Body of pancreas (tissue), 4 donors: ENCODE results near the gene TPCN2.

Experiments
- POLR2A ChIP-seq, 3 donors: fragments of 450-650 bp; IDR thresholded peaks; one replicate each; pipeline ENCODE4 v1.6.1; 2016; ENCODE audit warnings: antibody characterized with exemption in 3 of 3, mild to moderate bottlenecking in 2 of 3
- TF ChIP-seq, protein P1 (sequence below), 7 experiments: fragments of 450-650 bp in 4 of 7; fragments of 200-600 bp in 3 of 7; sonication (generic) in 3 of 7; IDR thresholded peaks; one replicate each; pipeline ENCODE4 v1.5.1; 2016 to 2019; ENCODE audit warnings: antibody characterized with exemption in 7 of 7

DNA sequence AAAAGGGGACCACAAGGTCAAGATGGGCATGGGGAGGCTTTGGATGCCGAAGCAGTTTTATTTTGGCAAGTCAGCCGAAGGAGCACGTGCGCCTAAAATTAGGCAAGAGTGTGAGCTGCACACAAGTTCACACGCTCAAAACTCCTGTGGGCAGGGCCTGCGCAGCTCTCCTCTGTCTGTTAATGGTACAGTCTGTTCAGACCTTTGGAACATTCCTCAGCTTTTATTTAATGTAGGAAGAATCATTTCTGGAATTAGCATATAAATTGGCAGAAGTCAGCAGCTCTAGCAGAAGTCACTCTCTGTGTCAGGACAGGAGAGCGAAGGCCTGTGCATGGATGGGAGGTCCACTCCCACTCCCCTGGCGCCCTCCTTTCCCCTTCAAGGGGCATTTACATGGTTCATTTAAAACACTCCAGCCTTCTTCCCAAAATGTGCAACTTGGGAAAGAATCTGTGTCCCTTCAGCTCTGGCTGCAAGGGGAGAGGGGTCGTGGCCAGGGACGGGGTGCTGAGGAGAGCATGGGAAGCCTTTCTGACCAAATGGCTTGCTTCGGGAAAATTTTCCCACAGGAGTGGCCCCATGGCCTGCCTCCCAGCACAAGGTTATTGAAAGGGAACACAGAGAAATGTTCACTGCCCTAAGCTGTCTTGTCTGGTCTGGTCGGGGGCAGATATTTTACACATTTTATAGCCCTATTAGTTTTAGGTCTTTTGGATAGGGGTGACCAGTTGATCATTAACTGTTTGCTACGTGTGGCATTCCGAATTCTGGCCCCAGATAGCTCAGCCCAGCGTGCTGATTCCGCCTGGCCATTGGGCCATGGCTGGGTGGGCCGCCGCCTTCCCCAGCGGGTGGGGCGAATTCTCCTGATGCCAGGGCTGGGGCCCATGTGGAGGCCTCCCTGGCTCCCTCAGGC is 63.2 kb downstream of the TPCN2 start:
- TF ChIP-seq, protein P1, sequence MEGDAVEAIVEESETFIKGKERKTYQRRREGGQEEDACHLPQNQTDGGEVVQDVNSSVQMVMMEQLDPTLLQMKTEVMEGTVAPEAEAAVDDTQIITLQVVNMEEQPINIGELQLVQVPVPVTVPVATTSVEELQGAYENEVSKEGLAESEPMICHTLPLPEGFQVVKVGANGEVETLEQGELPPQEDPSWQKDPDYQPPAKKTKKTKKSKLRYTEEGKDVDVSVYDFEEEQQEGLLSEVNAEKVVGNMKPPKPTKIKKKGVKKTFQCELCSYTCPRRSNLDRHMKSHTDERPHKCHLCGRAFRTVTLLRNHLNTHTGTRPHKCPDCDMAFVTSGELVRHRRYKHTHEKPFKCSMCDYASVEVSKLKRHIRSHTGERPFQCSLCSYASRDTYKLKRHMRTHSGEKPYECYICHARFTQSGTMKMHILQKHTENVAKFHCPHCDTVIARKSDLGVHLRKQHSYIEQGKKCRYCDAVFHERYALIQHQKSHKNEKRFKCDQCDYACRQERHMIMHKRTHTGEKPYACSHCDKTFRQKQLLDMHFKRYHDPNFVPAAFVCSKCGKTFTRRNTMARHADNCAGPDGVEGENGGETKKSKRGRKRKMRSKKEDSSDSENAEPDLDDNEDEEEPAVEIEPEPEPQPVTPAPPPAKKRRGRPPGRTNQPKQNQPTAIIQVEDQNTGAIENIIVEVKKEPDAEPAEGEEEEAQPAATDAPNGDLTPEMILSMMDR (IDR thresholded peaks at IDR 0.05) = no peak
- TF ChIP-seq POLR2A (IDR thresholded peaks at IDR 0.05) = no peak
